GM03348 (cell line): ENCODE results near the gene SPOCK1.
A peak's percentile ranks its signal among the peaks of the same experiment; 100 is the strongest.
"Not testable (repeated sequence)": the region's sequence is repeated elsewhere in the genome, so short reads cannot be mapped to it uniquely, and the experiment has no call there.

ENCODE experiments used
- DNase-seq: peaks from one replicate; pipeline ENCODE4 v3.0.0; 2012; ENCODE audit warnings: low spot score

SPOCK1 gene

GRCh38 chr5:137263371-137264005 lies 235.6 kb downstream of the SPOCK1 start:
- DNase-seq, result no peak

GRCh38 chr5:137262818-137263217 lies 236.3 kb downstream of the SPOCK1 start:
- no peak for DNase-seq

GRCh38 chr5:137260820-137261695 lies 238.1 kb downstream of the SPOCK1 start:
- DNase-seq, result no peak

GRCh38 chr5:137259115-137259514 lies 240.0 kb downstream of the SPOCK1 start:
- DNase-seq, result not testable (repeated sequence)

DNA sequence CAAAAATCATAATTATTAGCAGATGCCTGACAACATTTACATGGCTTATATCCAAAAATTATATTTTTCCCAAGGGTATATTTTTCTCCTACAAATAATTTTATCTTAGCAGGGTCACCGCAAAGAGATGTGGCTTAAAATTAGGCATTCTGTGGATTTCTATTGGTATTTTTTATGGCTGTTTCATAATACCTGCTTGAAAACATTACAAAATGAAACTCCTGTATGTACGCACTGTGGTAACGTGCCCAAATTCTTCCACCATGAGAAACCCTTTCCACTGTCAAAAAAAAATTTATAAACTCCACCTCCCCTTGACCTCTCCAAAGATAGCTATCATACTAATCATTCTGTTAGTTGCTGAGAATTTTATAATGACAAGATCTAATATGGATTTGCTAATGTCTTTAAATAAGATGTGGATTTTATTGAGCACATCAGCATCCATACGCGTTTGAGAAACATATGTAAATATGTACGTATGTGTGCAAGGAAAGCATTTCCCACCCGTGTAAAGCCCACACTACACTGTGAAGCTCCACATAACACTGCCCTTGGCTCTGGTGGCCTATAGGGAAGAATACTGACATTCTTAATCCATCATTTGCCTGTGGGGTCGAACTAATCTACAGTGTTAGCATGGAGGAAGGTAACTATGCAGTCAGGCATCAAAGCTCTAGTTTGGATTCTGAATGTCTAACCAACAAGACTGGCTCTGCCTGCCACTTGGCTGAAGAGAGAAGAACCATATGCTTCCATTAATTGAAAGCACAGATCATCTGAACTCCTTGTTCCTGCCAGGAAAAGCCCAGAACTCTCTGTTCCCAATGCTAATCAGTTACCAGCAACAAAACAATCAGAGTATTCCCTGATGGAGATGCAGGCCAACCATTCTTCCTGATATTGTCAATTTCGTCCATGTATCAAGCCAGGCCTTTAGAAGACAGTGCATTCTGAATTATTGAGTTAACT lies 244.7 kb downstream of the SPOCK1 start:
- peak; percentile 66 for DNase-seq

DNA sequence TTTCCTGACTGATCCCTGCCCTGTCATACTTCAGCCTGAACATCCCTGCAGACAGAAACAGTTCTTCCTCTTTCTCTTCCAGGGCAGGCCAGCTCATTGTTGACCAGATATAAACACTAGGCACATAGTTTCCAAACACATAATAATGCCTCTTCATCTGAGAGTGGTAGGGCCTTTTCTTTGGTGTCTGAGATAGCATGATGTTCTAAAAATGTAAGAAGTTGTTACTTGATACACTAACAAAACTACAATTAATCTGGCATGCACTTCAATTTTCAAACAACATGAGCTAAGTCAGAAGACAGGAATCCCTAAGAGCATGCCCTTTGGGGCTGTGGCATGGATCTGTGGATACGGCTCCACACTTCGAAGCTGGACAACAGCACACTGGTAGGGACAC lies 246.6 kb downstream of the SPOCK1 start:
- DNase-seq, result no peak

DNA sequence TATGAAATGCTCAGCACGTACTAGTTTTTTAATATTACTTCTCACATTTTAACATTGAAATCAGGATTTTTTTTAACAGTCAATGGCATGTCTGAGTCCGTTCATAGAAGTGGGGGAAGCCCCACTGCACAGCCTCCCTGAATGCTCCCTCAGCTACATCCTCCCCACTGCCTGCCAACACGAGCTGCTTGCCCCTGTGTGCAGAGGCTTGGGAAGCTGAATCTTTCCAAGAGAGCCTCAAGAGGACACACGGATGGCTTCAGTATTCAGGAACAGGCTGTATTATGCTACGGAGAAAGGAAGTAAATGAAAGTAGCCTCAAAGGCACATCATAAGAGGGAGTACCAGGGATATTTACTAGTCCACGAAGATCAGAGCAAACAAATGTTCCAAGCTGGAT lies 248.7 kb downstream of the SPOCK1 start:
- DNase-seq, result no peak

DNA sequence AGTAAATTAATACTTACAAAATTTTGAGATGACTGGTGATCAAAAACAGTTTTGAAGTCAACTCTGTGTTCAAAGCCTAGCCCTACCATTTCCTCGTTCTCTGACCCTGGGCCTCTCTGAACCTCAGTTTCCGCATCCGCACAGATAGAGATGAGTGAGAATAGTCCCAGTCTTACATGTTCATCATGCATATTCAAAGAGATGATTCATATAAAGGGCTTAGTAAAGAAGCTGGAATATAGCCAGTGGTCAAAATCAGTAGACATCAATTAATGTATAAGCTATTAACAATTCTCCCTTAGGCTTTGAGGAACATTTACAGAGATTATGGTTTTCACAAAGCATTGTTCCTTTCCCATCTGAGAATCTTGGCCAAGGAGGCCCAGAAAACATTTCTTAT lies 250.6 kb downstream of the SPOCK1 start:
- no peak for DNase-seq

DNA sequence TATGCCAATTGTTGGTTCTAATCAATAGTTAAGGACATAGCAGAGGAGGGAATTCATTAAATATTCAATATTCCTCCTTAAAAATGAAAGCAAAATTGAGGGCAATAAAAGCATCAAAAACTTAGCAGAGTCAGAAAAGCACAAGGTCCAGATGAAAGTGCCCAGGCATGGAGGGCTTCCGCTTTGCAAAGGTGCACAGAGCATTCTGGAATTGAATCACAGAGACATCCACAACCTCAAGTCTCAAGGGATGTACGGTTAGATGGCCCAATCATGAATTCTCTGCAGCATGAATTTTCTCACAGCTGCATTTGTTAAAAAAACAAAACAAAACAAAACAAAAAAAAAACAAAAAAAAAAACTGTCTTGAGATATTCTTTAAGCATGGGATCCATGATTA lies 253.7 kb downstream of the SPOCK1 start:
- no peak for DNase-seq

GRCh38 chr5:137240285-137240684 lies 258.8 kb downstream of the SPOCK1 start:
- no peak for DNase-seq

GRCh38 chr5:137236849-137237507 lies 262.1 kb downstream of the SPOCK1 start:
- DNase-seq, result no peak

DNA sequence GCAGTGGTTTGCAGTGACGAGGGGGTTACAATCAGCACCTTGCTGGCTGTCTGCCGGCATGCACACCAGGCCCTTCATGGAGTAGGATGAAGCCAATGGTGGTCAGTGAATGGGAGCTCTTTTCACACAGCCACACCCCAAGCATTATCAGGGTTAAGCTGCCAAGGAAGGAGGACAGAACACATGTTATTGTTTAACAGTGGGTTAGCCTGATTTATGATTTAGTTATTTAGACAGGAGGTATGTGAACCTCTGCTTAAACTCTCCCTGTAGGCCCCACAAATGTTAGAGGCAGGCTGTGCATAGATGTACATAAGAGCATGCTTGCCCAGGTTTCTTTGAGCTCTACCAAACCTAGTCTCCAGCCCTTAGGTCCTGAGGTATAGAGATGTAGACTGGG lies 262.9 kb downstream of the SPOCK1 start:
- DNase-seq, result peak; percentile 14

GRCh38 chr5:137234973-137235943 lies 263.9 kb downstream of the SPOCK1 start:
- no peak for DNase-seq

DNA sequence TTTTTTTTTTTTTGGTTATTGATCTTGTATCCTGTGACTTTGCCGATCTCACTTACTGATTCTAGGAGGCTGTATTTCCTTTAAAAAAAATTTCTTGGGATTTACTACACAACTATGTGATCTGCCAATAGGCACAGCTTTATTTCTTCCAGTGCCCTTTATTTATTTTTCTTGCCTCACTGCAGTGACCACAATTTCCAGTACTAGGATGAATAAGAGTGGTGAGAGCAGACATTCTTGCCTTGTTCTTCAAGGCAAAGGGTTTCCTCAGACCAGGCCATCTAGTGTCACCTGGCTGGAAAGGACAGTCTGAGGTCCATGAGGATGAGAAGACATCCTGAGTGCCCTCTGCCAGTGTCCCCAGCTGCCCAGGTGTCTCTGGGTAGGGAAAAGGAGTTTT lies 265.4 kb downstream of the SPOCK1 start:
- no peak for DNase-seq

DNA sequence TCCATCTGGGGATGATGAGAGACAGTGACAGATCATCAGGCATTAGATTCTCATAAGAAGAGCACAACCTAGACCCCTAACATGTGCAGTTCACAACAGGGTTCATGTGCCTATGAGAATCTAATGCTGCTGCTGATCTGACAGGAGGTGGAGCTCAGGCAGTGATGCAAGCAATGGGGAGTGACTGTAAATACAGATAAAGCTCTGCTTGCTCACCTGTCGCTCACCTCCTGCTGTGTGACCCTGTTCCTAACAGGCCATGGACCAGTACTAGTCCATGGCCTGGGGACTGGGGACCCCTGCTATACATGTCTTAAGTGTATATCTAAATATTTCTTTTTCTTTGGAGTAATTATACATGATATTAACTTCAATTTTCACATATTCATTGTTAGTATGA lies 265.8 kb downstream of the SPOCK1 start:
- DNase-seq, result not testable (repeated sequence)

DNA sequence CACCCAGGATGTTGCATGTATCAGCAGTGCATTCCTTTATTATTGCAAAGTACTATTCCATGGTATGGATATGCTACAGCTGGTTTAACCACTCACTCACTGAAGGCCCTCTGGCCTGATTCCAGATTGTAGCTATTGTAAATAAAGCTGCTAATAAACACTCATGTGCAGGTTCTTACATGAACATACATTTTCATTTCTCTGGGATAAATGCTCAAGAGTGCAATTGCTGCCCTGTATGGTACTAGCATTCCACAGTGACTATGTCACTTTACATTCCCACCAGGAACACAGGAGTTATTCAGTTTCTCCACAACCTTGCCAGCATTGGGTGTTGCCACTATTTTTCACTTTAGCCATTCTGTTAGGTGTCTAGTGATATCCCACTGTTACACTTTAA lies 267.6 kb downstream of the SPOCK1 start:
- no peak for DNase-seq

- DNase-seq, result no peak
These were observed 270.3 kb downstream of the SPOCK1 start for GRCh38 chr5:137228816-137229215.

DNA sequence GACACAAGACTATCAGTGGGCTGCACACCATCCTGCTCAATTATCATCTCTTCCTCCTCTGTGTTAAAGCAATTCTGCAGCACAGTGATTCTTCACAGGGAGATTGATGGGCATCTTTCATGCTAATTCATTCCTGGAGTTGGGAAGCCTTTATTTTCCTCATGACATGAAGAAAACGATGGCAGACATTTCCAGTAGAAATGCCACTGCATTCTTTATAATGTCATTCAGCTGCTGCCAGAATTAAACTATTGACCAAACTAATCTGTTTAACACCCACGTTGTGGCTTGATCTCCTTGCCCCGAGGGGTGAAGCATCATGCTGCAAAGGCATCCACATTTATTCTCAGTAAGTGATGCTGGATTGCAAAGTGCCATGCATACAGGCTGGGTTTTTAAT lies 273.0 kb downstream of the SPOCK1 start:
- DNase-seq, result no peak

- DNase-seq, result no peak
These were observed 275.5 kb downstream of the SPOCK1 start for GRCh38 chr5:137223324-137224295.
